ENCODE results near the gene RICTOR.
"Not testable (repeated sequence)": the region's sequence is repeated elsewhere in the genome, so short reads cannot be mapped to it uniquely, and the experiment has no call there.

RICTOR gene

DNA sequence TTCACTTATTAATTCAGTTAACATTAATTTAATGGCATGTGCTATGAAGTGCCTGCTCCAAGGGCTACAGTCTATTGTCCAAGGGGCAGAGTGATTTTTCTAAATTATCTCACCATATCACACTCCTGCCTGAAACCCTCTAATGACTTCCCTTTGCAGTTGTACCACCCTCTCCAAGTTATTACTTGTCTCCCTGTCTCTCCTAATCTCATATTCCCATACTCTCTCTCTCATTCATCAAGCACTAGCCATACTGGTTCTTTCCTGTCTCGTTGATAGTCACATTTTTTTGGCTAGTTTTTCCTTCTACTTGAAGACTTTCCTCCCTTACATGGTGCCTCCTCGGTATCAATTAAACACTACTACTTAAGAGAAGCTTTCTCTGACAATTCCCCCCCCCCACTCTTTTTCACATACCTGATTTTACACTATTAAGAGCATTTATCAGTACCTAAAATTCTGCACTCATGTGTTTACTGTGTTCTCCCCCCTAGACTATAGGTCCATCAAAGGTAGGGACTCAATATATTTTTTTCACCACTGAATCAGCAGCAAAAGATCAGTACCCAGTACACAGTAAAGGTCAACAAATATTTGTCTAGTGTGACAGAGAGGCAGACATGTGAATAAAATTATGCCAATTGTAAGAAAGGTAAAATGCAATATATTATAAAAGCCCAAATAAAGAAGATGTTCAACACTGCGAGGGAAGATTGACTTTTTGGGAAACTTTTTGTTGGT lies 19.0 kb downstream of the RICTOR start:
- DNase-seq: no peak

DNA sequence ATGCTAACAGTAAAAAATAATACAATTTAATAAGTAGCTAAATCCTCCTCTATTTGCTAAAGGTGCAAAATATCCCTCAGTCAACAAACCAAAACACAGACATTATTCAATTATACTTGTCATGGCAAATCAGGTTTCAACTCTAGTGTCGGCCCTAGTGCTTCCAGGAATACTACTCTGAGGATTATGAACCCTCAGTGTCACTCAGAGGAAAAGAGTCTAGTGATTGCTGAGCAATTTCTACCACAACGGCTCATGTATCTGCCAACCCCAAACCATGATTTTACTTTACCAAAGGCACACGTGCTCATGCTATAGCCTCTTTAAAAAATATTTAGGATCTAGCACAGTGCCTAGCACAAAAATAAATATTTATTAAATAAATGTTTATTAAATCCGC lies 21.0 kb downstream of the RICTOR start:
- DNase-seq: no peak

- no peak for DNase-seq
Measured at GRCh38 chr5:39052141-39052540, 22.1 kb downstream of the RICTOR start.

GRCh38 chr5:39049315-39049714 lies 24.9 kb downstream of the RICTOR start:
- DNase-seq: no peak

DNA sequence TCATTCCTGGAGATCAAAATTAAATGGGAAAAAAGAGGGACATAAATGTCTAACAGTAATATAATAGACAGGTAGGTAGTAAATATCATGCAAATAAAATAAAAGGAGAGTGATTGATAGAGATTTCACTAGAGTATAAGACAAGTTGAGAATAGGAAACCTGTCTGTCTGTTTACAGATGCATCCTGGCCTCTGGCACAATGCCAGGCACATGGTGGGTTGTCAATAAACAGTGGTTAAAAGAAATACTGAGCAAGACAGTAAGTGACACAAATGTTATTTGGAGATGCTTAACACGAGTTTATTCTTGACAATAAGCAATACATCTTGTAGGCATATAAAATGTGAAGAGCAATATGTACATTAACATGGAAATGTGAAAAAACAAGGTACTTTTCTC lies 33.3 kb downstream of the RICTOR start:
- DNase-seq: no peak

- DNase-seq: not testable (repeated sequence)
Measured at GRCh38 chr5:39034493-39034892, 39.7 kb downstream of the RICTOR start.

DNA sequence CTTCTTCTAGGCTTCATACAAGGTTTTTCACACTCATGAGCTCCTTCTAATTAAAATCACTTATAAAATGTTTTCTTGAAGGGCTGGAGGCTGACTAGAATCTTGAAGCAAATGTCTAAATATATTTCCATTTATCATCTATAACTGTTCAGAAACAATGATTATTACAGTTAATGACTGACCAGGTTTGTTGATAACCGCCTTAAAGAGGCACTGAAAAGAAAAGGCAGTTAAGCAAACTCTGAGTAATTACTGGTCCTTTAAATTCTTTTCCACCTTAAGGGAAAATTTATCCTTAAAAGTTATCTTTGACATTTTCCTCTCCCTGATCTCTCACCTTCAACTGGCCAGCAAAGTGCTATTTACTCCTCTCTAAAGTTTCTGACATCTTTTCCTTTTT lies 43.2 kb downstream of the RICTOR start:
- DNase-seq: no peak

GRCh38 chr5:39025456-39025855 lies 48.7 kb downstream of the RICTOR start:
- DNase-seq: no peak

DNA sequence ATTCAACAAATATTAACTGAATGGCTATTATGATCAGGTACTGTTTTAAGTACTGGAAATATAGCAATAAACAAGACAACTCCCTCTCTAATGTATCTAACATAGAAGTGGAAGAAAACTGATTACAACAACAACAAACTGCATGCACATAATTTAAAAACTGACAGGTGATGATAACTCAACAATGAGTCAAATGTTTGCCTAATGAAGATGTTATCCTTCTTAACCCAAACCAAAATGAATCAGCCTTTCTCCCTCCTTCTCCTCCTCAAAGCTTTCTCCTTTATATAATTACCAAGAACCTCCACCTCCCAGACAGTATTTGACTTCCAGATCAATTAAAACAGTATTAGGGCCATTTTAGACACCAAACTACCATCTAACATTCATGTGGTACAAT lies 49.3 kb downstream of the RICTOR start:
- no peak for DNase-seq

DNA sequence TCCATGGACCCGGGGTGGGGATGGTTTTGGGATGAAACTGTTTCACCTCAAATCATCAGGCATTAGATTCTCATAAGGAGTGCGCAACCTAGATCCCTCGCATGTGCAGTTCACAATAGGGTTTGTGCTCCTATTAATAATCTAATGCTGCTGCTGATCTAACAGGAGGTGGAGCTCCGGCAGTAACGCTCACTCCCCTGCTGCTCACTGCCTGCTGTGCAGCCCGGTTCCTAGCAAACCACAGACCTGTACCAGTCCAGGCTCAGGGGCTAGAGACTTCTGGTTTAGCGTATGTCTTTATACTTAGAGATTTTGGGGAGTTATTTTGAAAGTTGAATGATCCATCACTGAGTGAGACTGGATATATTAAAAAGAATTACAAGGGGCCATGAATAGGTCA lies 50.2 kb downstream of the RICTOR start:
- no peak for DNase-seq

GRCh38 chr5:39023121-39023520 lies 51.1 kb downstream of the RICTOR start:
- no peak for DNase-seq

DNA sequence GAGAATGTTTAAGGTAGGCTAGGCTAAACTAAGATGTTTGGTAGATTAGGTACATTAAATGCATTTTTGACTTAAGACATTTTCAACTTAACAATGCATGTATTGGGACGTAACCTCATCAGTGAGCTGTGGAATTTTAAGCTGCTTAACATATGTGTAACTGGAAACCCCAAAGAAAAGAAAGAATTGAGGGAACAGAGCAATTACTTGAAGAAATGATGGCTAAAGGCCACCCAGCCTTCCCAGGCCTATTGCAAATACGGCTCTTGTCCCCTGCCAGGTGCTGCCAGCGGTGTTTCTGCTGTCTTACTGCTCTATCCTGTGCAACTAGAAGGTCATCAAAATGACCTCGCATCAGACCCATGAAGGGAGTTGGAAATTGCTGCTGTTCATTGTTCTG lies 52.0 kb downstream of the RICTOR start:
- DNase-seq: no peak

GRCh38 chr5:39021413-39021812 lies 52.8 kb downstream of the RICTOR start:
- DNase-seq: no peak

DNA sequence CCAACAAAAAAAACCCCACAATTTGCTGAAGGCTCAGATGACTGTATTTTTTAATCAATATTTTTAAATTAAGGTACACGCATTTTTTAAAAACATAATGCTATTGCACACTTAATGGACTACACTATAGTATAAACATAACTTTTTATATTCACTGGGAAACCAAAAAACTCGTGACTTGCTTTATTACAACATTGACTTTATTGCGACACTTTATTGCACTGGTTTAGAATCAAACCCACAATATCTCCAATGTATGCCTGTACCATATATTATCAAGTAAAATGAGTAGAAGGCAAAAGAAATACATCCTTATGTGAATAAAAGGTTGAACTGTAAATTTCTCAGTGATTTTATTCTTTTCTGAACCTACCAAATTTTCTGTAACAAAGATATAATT lies 53.7 kb downstream of the RICTOR start:
- no peak for DNase-seq

DNA sequence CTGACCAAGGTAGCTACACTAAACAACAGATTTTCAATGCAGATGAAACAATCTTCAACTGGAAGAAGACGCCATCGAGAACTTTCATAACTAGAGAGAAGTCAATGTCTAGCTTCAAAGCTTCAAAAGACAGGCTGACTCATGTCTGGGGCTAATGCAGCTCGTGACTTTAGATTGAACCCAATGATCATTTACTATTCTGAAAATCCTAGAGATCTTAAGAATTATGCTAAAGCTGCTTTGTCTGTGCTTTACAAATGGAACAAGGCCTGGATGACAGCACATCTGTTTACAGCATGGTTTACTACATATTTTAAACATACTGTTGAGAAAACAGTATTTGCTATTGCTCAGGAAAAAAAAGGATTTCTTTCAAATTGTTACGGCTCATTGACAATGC lies 54.9 kb downstream of the RICTOR start:
- no peak for DNase-seq

- DNase-seq: no peak
Measured at GRCh38 chr5:39017504-39017903, 56.7 kb downstream of the RICTOR start.

- DNase-seq: no peak
Measured at GRCh38 chr5:39016587-39017275, 57.5 kb downstream of the RICTOR start.

DNA sequence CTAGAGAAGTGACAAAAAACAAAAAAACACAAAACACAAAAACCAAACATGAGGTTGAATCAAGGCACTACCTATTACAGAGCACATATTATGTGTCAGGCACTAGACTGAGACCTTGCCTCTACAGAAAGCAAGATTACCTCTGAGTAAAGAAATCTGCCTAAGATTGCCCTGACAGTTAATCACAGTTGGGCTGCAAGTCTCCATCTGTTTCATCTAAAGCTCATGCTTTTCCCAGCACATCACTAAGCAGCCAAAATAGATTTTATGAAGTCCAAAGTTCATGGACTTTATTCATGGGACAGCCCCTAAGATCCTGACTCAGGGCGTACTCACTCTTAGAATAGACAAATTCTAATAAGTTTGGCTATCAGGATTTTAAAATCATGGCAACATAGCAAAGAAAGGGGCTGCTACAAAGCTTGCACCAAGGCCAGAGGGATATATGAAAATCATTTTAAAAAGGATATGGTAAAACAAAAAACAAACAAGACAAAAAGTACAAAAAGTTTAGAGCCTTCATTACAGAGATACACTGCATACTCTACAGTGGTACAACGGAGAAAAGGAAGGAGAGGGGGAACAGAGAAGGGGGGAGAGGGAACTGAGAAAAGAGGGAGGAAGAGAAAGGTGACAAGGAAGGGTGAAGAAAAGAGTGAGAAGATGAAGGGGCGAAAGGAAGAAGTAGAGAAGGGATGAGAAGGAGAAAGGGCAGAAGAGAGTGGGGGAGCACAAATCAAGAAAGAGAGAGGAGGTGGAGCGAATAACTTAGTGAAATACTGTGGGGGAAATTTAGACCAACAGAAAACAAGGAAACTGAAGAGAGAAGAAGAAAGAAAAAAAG lies 58.2 kb downstream of the RICTOR start:
- DNase-seq: no peak

GRCh38 chr5:39014561-39014960 lies 59.6 kb downstream of the RICTOR start:
- DNase-seq: no peak

DNA sequence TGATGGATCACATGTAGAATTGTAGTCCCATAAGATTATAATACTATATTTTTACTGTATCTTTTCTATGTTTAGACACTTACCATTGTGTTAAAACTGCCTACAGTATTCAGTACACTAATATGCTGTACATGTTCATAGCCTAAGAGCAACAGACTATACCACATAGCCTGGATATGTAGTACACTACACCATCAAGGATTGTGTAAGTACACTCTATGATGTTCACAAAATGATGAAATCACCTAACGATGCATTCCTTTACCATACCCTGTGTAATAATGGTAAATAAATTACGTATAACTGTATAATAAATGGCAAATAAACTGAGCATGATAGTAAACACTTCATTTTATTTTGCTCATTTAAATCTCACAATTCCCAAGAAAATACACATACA lies 60.3 kb downstream of the RICTOR start:
- no peak for DNase-seq

- DNase-seq: not testable (repeated sequence)
Measured at GRCh38 chr5:39010958-39011357, 63.2 kb downstream of the RICTOR start.

- no peak for DNase-seq
Measured at GRCh38 chr5:39009981-39010380, 64.2 kb downstream of the RICTOR start.

GRCh38 chr5:39009280-39009679 lies 64.9 kb downstream of the RICTOR start:
- no peak for DNase-seq

- DNase-seq: no peak
Measured at GRCh38 chr5:39006650-39007049, 67.5 kb downstream of the RICTOR start.
